Smooth muscle cell (in vitro differentiated cells): ENCODE results near the gene WDR11. TPM values are rescaled to one million over a fixed set of nuclear protein-coding genes. Genes with fewer than 3 reads are reported as not detected.
A peak's percentile ranks its signal among the peaks of the same experiment; 100 is the strongest.

Source experiments
- DNase-seq: peaks from one replicate; lab custom pipeline; 2025; ENCODE audit not compliant: unreplicated experiment; lab: John Stamatoyannopoulos, UW
- H2AFZ ChIP-seq: fragments of 200-600 bp; sonication (generic); 2 replicates; pipeline ENCODE4 v1.6.0; 2016; ENCODE audit warnings: antibody characterized with exemption, low read depth, mild to moderate bottlenecking
- H3F3A ChIP-seq: fragments of 200-600 bp; sonication (generic); 2 replicates; pipeline ENCODE4 v1.6.0; 2017; ENCODE audit warnings: antibody characterized with exemption, low read depth
- H3K27ac ChIP-seq: fragments of 200-600 bp; sonication (generic); 2 replicates; pipeline ENCODE4 v1.5.1; 2016; ENCODE audit warnings: low read depth, mild to moderate bottlenecking
- H3K27me3 ChIP-seq: fragments of 200-600 bp; sonication (generic); 2 replicates; pipeline ENCODE4 v1.6.1; 2016; ENCODE audit warnings: low read depth, mild to moderate bottlenecking
- H3K36me3 ChIP-seq: fragments of 200-600 bp; sonication (generic); 2 replicates; pipeline ENCODE4 v1.5.1; 2016; ENCODE audit warnings: low read depth
- H3K4me1 ChIP-seq: fragments of 200-600 bp; sonication (generic); 2 replicates; pipeline ENCODE4 v1.5.1; 2016; ENCODE audit warnings: low read depth
- H3K4me2 ChIP-seq: fragments of 200-600 bp; sonication (generic); 2 replicates; pipeline ENCODE4 v1.6.0; 2016; ENCODE audit warnings: mild to moderate bottlenecking
- H3K4me3 ChIP-seq: fragments of 200-600 bp; sonication (generic); 2 replicates; pipeline ENCODE4 v1.5.1; 2016; ENCODE audit warnings: mild to moderate bottlenecking
- H3K79me2 ChIP-seq: fragments of 200-600 bp; sonication (generic); 2 replicates; pipeline ENCODE4 v1.6.0; 2016; ENCODE audit warnings: low read depth, mild to moderate bottlenecking
- H3K9ac ChIP-seq: fragments of 200-600 bp; sonication (generic); 2 replicates; pipeline ENCODE4 v1.6.0; 2016; ENCODE audit warnings: low read depth
- H3K9me3 ChIP-seq: fragments of 200-600 bp; sonication (generic); replicated peaks from 2 replicates; pipeline ENCODE4 v1.5.1; 2016; ENCODE audit warnings: low read depth
- H4K20me1 ChIP-seq: fragments of 200-600 bp; sonication (generic); 2 replicates; pipeline ENCODE4 v1.6.0; 2016; ENCODE audit warnings: low read depth
- CTCF ChIP-seq: fragments of 200-600 bp; sonication (generic); IDR thresholded peaks from 2 replicates; pipeline ENCODE4 v1.5.1; 2017; ENCODE audit warnings: borderline replicate concordance, mild to moderate bottlenecking, antibody characterized with exemption; ENCODE audit not compliant: insufficient read depth, poor library complexity, severe bottlenecking
- WGBS: methylation state at CpG from one replicate; pipeline ENCODE4 v1.1.7; 2016; ENCODE audit warnings: low lambda C conversion rate; 5-methylcytosine and 5-hydroxymethylcytosine counted together
- polyA plus RNA-seq: library from polyadenylated mRNA; unstranded; fragments of >200 nt; fragmentation: Nextera tagmentation; extraction: Ambion mirVana; gene quantifications from 2 replicates; pipeline ENCODE4 v1.2.1, GENCODE V29; 2016
- total RNA-seq: library from RNA; depleted of rRNA; stranded (reverse); fragments of >200 nt; gene quantifications from 2 replicates; pipeline ENCODE4 v1.2.3, GENCODE V29; 2014

WDR11 gene
- total and polyA plus RNA-seq, 2 experiments from 2014 or later = 19.3 to 58.7 TPM

- DNase-seq = peak; percentile 39
- Histone ChIP-seq H3K9ac (peak overlapping the region; percentile 31), H3K27me3 (no peaks in the 10 kb centered on the region), H3K4me1 (peaks cover 15% of the 10 kb centered on the region), H3K79me2 (no peaks in the 10 kb centered on the region), H3K36me3 (no peaks in the 10 kb centered on the region), H3K27ac (peak overlapping the region; percentile 75), H3K9me3 (no peaks in the 10 kb centered on the region), H3K4me3 (peak overlapping the region; percentile 51), H3K4me2 (peak overlapping the region; percentile 91), H2AFZ (peak overlapping the region; percentile 73), H4K20me1 (no peaks in the 10 kb centered on the region), H3F3A (peaks cover 3% of the 10 kb centered on the region)
- WGBS = 2% methylated on average over 24 of the region's 24 CpGs
- no peak for TF ChIP-seq CTCF
These were observed 98.9 kb downstream of the WDR11 start for GRCh38 chr10:120950051-120950561.

GRCh38 chr10:120951288-120951687 is 100.1 kb downstream of the WDR11 start:
- Histone ChIP-seq H3K4me1 (peaks cover 15% of the 10 kb centered on the region), H3K36me3 (no peaks in the 10 kb centered on the region), H3K4me2 (no peak overlapping the region), H3K27ac (no peak overlapping the region), H4K20me1 (no peaks in the 10 kb centered on the region), H3K27me3 (no peaks in the 10 kb centered on the region), H3K9ac (no peak overlapping the region), H3K4me3 (no peak overlapping the region), H3K9me3 (no peaks in the 10 kb centered on the region), H3F3A (peaks cover 3% of the 10 kb centered on the region), H2AFZ (no peak overlapping the region), H3K79me2 (no peaks in the 10 kb centered on the region)
- 77% methylated on average over 5 of the region's 5 CpGs for WGBS
- DNase-seq = no peak
- no peak for TF ChIP-seq CTCF

GRCh38 chr10:120953897-120954296 is 102.7 kb downstream of the WDR11 start:
- Histone ChIP-seq H3K27ac (no peak overlapping the region), H3K4me1 (peaks cover 15% of the 10 kb centered on the region), H3K27me3 (no peaks in the 10 kb centered on the region), H3F3A (no peaks in the 10 kb centered on the region), H3K4me3 (no peak overlapping the region), H3K4me2 (no peak overlapping the region), H3K9ac (no peak overlapping the region), H4K20me1 (no peaks in the 10 kb centered on the region), H3K9me3 (no peaks in the 10 kb centered on the region), H3K79me2 (no peaks in the 10 kb centered on the region), H2AFZ (no peak overlapping the region), H3K36me3 (no peaks in the 10 kb centered on the region)
- DNase-seq = no peak
- 69% methylated on average over 1 of the region's 1 CpG for WGBS
- TF ChIP-seq CTCF = no peak
